HG03565 (cell line): Measurements from ENCODE around the gene HSPB9.
A peak's percentile ranks its signal among the peaks of the same experiment; 100 is the strongest.

Experiments used
- ATAC-seq: cut with Tn5 transposase; IDR thresholded peaks from one replicate; pipeline ENCODE4 v1.9.1; 2021; ENCODE audit warnings: mild to moderate bottlenecking, moderate library complexity; ENCODE audit not compliant: unreplicated experiment

Gene HSPB9

DNA sequence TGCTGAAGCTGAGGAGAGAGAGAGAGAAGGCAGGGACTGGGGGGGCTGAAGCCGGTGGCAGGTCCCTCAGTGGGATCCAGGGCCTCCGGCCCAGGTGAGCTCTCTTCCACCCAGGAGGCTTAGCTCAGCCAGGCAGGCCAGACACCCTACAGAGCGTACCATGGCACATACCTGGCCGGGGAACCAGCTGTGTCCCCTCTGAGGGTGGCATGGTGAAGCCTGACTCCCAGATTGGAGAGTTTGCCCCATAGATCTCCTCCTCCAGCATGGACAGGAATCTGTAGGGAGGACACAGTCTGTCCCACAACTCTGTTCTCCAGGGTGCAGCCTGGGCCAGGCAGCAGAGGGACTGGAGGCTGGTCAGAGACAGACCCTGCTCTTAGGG lies 4.5 kb upstream of the HSPB9 start:
- no peak for ATAC-seq

DNA sequence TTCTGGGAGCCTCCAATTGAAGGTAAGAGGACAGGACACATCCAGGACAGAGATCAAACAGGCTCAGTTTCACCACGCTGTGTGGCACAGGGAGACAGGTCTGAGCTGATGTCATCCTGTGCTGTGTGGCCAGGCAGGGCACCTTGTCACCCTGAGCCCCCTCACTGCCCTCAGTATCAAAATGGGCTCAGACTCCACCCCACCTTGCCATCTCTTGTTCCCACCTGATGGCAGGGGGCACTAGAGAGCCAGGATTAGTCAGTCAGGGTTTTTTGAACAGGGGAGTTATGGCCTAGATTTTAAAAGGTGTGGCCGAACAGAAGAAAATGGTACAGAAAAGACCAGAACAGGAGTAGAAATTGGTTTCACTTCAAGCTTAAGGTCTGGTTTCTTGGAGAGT lies 4.1 kb upstream of the HSPB9 start:
- ATAC-seq, result no peak

DNA sequence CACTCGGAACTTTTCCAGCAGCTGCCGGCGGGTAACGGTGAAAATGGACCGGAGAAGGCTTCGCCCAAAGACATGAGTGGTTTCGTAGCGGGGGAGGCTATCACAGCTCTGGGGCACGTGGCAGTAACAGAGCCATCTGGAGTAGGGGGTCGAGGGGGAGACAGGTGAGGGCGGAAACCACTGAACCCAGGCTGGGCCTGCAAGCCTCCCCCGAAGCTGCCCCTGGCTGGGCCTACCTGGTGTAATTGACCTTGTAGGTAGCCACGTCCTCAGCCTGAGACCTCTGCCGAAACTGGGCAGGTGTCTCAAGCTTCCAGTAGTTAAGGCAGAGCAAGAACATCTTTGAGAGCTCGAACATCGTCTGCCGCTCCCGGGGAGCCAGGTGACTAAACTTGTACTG lies 3.3 kb upstream of the HSPB9 start:
- ATAC-seq, result no peak

DNA sequence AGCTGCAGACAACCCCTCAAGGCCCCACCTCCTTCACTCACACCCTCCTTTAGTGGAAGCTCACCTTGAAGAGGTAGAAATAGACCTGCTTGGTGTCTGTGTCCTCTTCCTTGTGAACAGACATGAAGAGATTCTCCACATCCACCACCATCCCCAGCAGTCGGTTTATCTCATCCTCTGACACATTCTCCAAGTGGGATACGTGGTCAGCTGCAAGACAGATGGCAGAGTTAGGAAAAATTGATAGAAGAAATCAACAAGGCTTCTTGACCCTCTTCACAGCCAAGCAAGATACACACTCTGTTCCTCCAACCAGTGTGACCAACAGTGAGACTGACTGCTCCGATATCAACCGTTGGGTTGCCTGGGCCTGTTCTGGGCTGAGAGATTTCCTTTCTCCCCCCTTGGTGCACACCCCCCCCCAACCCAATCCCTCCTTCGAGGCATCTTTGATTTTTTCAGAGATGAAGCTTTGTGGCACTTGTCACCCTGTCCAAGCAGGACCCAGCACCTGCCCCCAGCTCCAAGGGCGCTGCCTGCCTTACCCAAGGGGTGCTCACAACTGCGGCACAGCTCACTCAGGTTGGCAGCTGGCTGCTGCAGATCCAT lies 2.3 kb upstream of the HSPB9 start:
- ATAC-seq, result no peak

DNA sequence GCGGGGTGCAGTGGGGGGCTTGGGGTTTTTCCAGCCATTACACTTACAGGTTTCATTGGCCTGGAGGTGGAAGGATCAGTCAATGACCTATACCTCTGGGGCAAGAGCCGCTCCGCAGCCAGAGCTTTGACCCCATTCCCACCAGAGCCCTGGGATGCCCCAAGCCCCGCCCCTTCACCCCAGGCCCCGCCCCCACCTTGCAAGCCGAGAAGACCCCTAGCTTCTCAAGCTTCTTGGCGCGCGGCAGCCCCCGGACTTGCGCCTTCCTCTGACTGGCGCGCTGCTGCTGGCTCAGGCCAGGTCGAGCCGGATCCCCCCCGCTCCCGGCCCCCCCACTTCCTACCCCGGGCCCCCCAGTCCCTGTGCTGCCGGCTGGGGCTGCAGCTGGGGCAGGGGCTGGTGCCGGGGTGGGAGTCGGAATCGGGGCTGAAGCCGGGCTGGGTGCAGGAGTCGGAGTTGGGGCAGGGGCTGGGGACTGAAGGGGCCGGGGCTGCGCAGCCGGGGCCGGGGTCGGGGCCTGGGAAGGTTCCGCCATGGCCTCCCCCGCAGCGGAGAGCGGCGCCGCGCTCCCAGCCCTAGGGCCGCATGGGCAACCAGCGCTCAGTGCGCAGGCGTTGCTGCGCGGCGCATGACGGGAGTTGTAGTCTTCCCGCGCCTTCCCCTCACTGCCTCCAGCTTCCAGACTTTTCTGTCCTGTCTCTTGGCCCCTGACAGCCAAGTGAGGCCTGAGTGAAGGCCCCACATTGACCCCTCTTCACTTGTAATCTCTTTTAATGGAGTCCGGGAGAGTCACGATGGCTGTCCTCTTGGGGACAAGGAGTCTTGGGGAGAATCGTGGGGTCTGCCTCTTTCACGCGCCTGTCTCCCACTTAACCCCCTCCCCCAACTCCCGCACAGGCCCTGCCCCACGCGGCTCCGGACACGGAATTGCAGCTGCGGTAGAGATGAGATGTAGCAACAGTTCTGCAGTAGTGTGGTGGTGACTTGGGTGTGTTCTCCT lies 1.5 kb upstream of the HSPB9 start, which contains the start of gene KAT2A:
Gene KAT2A, minus strand, starts transcription at position 598 of the 1,000 bp plus-strand sequence. Its CDS starts 63 bp downstream, at position 535.
- peak; percentile 53 for ATAC-seq

DNA sequence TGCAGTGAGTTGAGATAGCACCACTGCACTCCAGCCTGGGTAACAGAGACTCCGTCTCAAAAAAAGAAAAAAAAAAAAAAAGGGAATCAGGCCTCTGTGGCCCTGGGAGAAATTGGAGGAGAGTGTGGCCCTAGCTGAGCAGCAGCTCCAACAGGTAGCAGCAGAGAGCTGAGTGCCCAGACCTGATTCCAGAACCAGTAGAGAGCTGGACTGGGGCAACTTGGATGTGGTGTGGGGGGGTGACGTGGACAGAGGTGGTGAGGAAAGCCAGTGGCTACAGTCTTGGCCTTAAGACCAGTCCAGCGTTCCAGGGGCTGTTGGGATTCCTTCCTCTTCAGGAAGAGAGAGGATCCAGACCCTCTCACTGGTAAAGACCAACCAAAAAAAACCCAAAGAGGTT lies 1.7 kb downstream of the HSPB9 start:
- ATAC-seq, result no peak

DNA sequence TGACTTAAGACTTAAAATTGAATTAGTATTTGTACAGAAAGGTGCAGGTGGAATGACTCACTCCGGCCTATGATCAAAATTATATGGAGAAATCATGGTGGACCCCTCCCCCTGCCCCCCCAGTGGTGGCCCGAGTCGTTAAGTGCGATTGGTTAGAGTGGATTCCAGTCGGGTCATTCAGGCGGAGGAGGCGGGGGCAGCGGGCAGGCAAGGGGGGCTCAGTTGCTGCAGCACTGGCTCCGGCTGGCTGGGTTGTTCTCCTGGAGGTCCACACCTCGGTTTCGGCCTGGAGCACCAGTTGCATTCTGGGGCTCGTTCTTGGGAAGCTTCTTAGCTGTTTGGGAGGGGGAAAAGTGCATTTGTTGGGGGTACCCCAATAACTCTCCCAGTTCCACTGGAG lies 3.0 kb downstream of the HSPB9 start:
- no peak for ATAC-seq

DNA sequence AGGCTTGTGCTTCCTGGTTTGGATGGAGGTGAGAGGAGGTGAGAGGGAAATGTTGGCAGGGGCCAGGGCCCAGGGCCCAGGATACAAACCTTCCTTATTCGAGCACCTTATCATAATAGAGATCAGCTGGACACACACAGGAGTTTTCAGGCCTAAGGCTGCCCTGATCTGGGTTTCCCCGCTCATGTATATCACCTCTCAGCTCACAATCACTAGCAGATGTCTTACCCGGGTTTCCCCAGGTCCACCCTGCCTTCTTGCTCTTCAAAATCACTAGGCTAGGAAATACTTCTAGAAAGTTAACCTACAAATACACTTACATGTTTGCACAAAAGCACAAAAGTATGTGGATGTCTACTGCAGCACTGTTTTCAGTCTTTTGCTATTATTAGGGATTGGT lies 4.2 kb downstream of the HSPB9 start:
- ATAC-seq, result no peak

DNA sequence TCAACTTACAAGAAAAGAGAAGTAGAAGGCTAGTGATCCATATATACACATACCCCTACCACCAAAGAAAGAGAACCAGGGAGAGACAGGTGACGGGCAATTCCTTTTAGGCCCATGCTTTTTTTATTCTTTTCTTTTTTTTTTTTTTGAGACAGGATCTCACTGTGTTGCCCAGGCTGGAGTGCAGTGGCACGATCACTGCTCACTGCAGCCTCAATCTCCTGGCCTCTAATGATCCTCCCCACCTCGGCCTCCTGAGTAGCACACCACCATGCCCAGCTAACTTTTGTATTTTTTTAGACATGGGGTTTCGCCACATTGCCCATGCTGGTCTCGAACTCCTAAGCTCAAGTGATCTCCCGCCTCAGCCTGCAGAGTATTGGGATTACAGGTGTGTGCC lies 4.8 kb downstream of the HSPB9 start:
- ATAC-seq, result no peak

DNA sequence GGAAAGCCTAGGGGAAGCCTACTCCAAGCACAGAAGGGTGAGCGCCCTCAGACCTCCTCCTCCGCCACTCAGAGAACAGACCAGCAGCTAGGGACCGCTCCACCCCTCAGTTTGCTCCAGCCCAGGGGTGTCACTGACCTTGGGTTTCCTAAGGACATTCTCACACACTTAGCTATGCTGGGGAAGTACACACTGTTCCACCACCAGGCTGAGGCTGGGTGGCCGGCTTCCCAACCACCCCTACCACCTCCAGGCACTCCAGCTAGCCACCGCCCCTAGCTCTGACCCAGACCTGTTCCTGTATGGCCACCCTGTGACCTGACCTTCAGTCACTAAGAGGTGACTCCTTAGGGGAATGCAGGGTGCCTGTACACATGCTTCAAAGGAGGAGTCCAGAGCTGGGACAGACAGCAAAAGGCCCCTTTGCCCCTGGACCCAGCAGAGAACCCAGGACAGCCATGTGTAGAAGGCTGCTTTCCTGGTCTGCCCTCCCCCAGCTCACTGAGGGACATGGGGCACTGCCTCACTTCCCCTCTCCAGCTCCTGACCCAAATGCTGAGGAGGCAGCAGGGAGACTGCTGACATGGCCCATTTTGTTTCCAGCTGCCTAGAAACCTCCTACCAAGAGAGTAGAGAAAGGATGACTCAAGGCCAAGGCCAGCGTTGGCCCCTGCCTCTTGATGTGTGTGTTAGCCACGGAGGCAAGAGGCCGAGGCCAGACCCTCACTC lies 6.7 kb downstream of the HSPB9 start:
- no peak for ATAC-seq

DNA sequence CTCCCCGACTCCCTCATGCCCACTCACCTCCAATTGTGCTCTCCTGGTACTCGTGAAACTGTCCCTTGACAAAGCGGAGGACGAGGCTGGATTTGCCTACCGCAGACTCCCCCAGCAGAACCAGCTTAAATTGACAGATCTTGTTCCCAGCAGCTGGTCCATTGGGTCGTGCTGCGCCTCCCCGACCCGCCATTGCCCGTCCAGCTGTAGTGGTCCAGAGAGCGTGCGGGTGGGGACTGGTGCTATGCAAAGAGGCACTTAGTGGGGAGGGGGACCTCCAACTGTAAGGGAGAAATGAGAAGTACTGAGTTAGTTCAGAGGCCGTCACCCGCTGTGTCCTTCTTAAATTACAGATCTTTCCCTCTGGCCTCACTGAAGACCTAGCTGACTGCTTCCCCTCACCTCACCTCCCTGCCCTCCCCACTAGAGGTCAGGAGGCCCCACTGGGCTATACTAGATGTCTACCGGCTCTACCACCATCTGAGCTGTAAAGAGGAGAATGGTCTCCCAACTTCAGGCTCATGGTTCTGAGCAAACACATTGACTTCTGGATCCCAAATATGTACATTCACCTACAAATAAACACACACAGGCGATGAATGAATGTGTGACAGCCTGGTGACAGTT lies 7.8 kb downstream of the HSPB9 start:
- no peak for ATAC-seq

DNA sequence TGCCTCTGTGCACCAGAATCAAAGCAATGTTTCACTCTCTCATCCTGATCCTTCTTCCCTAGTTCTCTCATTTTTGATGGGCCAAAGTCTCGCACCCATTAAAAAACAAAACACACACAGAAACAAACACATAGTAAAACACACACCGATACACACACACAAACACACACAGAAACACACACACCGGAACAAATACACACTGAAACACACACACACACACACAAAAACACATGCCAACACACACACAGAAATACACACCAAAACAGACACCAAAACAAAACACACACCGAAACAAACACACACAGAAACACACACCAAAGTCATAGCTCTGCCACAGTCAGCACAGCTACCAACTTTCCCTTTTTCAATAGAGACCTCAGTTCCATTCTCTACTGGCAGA lies 8.6 kb downstream of the HSPB9 start:
- ATAC-seq, result no peak

DNA sequence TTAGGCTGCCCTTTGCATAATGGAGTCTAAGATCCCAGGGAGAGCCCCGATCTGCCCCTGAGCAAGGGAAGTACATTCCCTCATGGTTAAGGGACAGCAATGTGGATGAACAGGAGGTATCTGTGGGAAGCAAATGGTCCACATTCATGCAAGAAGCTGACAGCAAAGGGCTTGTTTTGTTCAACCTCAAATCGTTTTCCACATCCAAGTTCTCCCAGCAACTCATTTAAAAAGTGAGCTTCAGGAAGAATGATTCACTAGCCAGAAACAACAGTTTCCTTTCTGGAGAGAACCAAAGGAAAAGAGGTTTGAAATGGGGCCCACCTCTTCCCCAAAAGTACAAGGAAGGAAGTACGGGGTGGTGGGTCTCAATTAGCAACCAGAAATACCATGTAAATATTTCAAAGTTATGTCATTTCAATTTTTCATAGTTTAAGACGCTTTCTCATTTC lies 9.4 kb downstream of the HSPB9 start:
- no peak for ATAC-seq

DNA sequence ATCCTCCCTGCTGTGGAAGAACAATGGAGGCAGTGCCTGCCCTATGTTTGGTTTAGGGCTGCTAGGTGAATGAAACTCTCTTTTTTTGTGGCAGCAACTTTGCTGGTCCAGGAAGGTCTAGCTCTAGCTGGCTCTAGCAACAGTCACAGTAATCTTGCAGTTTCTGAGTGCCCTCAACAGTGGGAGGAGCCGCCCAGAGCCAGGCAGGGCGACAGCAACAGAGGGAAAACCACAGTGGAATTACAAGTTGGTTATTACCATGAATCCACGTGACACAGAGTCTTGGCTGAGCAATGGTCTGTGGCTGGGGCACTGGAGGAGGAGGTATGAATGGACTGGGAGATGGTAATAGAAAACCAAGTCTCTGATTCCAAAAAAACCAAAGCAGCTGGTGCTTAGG lies 10.3 kb downstream of the HSPB9 start:
- no peak for ATAC-seq

DNA sequence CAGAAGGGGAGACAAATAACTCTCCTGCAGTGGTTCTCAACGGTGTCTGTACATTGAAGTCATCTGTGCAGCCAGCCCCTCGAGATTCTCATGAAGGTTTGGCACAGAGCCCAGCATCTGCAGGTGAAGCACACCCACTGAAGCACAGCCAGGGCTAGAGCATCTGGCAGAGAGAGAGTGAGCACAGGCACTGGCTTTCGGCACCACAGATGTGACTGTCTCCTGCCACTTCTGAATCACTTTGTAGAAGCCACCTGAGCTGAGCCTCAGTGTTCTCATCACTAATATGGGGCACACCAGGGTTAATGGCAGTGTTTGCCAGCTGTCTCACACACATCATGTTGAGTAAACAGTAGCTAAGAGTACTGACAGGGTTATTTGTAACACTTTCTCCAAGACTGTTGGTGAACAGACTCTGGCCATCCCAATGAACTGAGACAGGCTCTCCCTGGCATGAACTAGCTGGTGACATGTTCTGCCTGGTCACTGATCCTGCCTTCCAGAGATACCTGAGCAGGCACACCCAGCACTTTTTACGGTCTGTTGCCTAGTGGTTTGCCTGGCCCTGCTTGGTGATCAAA lies 10.9 kb downstream of the HSPB9 start:
- no peak for ATAC-seq

DNA sequence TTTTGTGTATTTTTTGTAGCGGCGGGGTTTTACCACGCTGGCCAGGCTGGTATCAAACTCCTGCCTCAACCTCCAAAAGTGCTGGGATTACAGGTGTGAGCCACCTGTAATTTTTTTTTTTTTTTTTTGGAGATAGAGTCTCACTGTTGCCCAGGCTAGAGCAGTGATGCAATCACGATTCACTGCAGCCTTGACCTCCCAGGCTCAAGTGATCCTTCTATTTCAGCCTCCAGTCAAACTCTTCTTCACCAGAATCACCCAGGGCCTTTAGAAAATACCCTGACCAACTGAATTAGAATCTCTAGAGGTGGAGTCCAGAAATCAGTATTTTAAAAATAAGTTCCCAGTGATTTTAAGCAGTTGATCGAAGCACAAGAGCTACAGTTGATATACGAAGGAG lies 12.5 kb downstream of the HSPB9 start:
- no peak for ATAC-seq

DNA sequence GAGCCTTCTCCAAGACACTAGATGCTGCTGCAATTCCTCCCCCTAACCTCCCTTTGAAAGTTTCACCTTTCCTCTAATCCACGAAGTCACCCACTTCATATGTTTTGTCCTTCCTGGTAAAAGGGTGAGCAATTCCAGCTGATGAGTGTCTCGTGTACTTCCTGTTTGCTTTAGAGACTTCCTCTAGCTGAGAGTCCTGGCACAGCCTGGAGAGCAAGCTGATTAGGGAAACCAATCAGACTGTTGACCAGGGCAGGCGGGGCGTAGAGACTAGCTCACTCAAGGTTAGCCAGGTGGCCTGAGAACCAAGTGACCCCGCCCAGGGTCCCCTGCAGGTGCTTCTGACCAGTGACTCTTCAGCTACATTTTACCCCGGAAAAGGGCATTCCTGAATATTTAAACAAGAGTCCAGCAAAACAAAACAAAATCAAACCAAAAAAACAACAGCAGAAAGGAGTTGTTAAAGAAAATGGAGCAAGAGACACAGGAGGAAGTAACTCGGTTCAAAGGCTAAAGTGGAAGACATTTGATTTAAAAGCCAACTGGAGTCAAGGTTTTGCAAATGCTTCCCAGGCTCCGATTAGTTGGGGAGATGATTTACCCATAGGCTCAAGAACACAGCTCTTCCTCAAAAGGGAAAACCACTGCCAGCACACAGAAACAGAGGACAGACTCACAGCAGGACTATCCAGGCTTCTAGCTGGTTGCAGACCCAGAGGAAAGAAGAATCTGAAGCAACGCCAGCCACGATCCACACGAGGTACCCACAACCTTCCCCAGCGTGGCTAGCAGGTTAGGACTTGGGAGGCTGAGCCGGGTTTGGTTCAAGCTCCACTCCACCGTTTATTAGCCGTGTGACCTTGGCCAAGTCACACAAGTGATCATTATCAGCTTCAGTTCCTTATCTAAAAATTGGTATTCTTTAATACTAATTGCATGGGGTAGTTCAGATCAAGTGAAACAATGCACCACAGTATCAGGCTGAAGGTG lies 13.4 kb downstream of the HSPB9 start:
- no peak for ATAC-seq

DNA sequence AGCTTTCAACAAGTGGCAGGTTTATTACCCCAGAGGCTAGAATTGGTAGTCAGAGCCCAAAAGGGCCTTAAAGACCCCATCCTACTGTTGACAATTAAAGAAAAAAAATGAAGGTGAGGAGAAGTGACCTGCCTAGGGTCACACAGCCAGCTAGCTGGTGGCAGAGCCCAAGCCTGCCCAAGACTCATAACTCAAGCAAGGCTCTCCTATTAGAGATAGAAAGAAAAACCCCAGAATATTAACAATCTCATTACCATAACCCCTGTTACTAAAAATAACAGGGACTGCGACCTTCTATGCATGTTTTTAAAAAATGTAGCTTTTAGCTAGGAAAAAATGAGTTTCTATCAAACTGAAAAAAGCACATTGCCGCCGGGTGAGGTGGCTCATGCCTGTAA lies 14.0 kb downstream of the HSPB9 start:
- no peak for ATAC-seq

DNA sequence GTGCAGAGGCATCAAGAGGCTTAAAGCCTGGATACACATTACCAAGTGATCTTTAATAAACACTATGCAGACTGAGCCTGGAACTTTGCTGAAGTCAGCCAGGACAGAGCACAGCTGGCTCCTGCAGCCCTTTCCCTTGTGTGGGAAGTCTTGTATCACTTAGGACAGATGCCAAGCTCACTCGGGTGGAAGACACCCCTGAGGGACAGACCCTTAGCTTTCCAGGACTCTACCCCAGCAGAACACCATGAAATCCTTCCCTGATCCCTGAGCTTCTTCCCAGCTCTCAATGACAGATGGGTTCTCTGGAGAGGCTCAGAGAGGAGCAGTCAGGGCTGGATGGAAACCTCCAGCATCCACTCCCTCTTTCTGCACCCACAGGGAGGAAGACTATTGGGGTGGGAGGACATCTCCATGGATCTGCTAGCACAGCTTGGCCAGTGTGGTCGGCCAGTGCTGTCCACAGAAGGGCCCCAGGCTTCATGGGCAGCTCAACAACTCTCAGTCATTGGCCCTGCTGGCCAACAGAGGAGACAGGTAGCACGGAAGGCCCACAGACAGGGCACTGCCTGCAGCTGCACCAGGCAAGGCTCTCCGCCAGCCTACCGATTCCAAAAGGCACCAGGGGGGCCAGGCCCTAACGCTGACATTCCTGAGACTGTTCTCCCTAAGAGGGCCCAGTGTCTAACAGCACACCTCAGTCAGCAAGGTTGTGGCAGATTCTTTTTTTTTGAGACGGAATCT lies 16.3 kb downstream of the HSPB9 start:
- ATAC-seq, result no peak
